Stomach (tissue), 9 donors: Measurements from ENCODE around the gene WASF3. TPM values are rescaled to one million over a fixed set of nuclear protein-coding genes. Genes with fewer than 3 reads are reported as not detected.

Experiments
- DNase-seq, 2 donors: peaks; one replicate each; pipeline versions ENCODE4 v3.0.0 to v3.0.0-alpha.2; 2013 to 2019
- H3K27ac ChIP-seq, 5 donors: fragments of 200-600 bp in 4 of 5; sonication (generic) in 4 of 5; one replicate each; pipeline ENCODE4 v1.5.1; 2013 to 2019; ENCODE audit warnings: mild to moderate bottlenecking in 1 of 5, moderate library complexity in 1 of 5
- H3K27me3 ChIP-seq, 3 donors: fragments of 200-600 bp; sonication (generic); one replicate each; pipeline ENCODE4 v1.5.1; 2017 to 2019; ENCODE audit warnings: mixed run types in 1 of 3
- H3K36me3 ChIP-seq, 4 donors: fragments of 200-600 bp; sonication (generic); 1 replicate in 3 of 4; 2 replicates in 1 of 4; pipeline ENCODE4 v1.5.1; 2016 to 2019
- H3K4me1 ChIP-seq, 4 donors: fragments of 200-600 bp; sonication (generic); one replicate each; pipeline ENCODE4 v1.5.1; 2016 to 2019
- H3K4me3 ChIP-seq, 4 donors: fragments of 200-600 bp; sonication (generic) in 3 of 4; one replicate each; pipeline ENCODE4 v1.5.1; 2016 to 2019; ENCODE audit warnings: mild to moderate bottlenecking in 1 of 4
- H3K9me3 ChIP-seq, 4 donors: fragments of 200-600 bp; sonication (generic); one replicate each; pipeline ENCODE4 v1.5.1; 2016 to 2019
- EP300 ChIP-seq: sonication (generic); formaldehyde crosslinking; IDR thresholded peaks from one replicate; pipeline ENCODE4 v1.6.1; 2017; ENCODE audit warnings: antibody characterized with exemption
- POLR2A ChIP-seq, 4 donors: fragments of 450-650 bp; IDR thresholded peaks; one replicate each; pipeline ENCODE4 v1.6.1; 2016; ENCODE audit warnings: antibody characterized with exemption in 4 of 4, control low read depth in 2 of 4, mild to moderate bottlenecking in 1 of 4, moderate library complexity in 1 of 4
- POLR2AphosphoS5 ChIP-seq, 3 donors: sonication (generic); formaldehyde crosslinking; IDR thresholded peaks; one replicate each; pipeline ENCODE4 v1.6.1; 2016; ENCODE audit warnings: antibody characterized with exemption in 3 of 3
- WGBS, 5 donors: extraction: QIAGEN DNeasy Blood & Tissue Kit in 3 of 5; methylation state at CpG; one replicate each; pipeline versions ENCODE4 v1.1.5 to v1.1.7; 2013 to 2018; 5-methylcytosine and 5-hydroxymethylcytosine counted together
- intact Hi-C: fragments of 100-400 bp; cut with DNase I; formaldehyde crosslinking; loops from one replicate; pipeline ENCODE4 v1.15.1; 2023; ENCODE audit warnings: low total_unique reads
- polyA plus RNA-seq, 3 donors: library from polyadenylated mRNA; stranded (reverse); fragments of 200-250 nt; gene quantifications; one replicate each; pipeline ENCODE4 v1.2.3, GENCODE V29; 2013
- total RNA-seq, 5 donors: library from RNA; depleted of rRNA; stranded (reverse); fragments of >200 nt; gene quantifications; one replicate each; pipeline versions ENCODE4 v1.1.0 to v1.2.3, GENCODE V29; 2014 to 2016
- TF ChIP-seq, protein P1 (sequence below), 7 experiments: fragments of 450-650 bp in 4 of 7; fragments of 200-600 bp in 3 of 7; sonication (generic) in 3 of 7; IDR thresholded peaks; one replicate each; pipeline ENCODE4 v1.5.1; 2016 to 2019; ENCODE audit warnings: antibody characterized with exemption in 7 of 7, control low read depth in 2 of 7, mild to moderate bottlenecking in 1 of 7
- donor health status: healthy with polysubstance abuse.
- donor health status: Bipolar disorder and iron deficiency.
- donor health status: healthy.

The WASF3 gene
- total and polyA plus RNA-seq, 8 donors, result 0.87 to 12.8 (median 10.2) TPM

DNA sequence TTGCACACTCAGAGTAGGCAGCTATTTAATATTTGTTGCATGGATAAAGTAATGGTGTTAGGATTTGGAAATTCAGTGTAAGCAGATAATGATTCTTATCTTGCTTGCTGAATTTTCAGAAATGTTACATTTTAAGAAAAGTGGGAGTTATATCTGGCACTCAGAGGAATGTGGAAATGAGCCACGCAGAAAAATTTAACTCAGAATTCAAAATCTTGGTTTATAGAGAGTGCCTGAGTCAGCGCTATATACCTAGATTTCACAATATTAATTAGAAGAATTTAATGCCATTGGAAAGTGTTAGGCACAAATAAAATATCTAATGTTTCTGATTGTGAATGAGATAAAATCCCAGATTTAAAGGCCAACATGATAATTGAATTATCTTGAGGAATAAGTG is 106.8 kb downstream of the WASF3 start:
- 90 to 100% (median 94%) methylated on average over 2 of the region's 2 CpGs for WGBS, 5 donors
- Histone ChIP-seq H3K4me1 (no peaks in the 10 kb centered on the region), H3K4me3 (no peak overlapping the region), H3K27me3 (no peaks in the 10 kb centered on the region), H3K36me3 (peaks cover 0 to 10% (median 2%) of the 10 kb centered on the region in 4 donors), H3K9me3 (no peaks in the 10 kb centered on the region), H3K27ac (no peak overlapping the region)
- TF ChIP-seq EP300 (no peak), POLR2AphosphoS5 (IDR thresholded peaks at IDR 0.05) (no peak), POLR2A (IDR thresholded peaks at IDR 0.05) (no peak)
- TF ChIP-seq, protein P1, sequence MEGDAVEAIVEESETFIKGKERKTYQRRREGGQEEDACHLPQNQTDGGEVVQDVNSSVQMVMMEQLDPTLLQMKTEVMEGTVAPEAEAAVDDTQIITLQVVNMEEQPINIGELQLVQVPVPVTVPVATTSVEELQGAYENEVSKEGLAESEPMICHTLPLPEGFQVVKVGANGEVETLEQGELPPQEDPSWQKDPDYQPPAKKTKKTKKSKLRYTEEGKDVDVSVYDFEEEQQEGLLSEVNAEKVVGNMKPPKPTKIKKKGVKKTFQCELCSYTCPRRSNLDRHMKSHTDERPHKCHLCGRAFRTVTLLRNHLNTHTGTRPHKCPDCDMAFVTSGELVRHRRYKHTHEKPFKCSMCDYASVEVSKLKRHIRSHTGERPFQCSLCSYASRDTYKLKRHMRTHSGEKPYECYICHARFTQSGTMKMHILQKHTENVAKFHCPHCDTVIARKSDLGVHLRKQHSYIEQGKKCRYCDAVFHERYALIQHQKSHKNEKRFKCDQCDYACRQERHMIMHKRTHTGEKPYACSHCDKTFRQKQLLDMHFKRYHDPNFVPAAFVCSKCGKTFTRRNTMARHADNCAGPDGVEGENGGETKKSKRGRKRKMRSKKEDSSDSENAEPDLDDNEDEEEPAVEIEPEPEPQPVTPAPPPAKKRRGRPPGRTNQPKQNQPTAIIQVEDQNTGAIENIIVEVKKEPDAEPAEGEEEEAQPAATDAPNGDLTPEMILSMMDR (IDR thresholded peaks at IDR 0.05), result no peak
- DNase-seq, result no peak
- intact Hi-C loops, result no loop called here

GRCh38 chr13:26664876-26665275 is 107.4 kb downstream of the WASF3 start:
- peak in 1 of 2 donors; percentile 18 for DNase-seq
- TF ChIP-seq, protein P1 (IDR thresholded peaks at IDR 0.05), result no peak
- TF ChIP-seq EP300 (no peak), POLR2AphosphoS5 (IDR thresholded peaks at IDR 0.05) (no peak), POLR2A (IDR thresholded peaks at IDR 0.05) (no peak)
- H3K4me3 ChIP-seq, result no peak overlapping the region
- no peak overlapping the region for H3K27ac ChIP-seq
- intact Hi-C loops, result no loop called here
- H3K36me3 ChIP-seq, result peaks cover 0 to 10% (median 2%) of the 10 kb centered on the region in 4 donors
- no peaks in the 10 kb centered on the region for H3K9me3 ChIP-seq
- H3K4me1 ChIP-seq, result no peaks in the 10 kb centered on the region
- H3K27me3 ChIP-seq, result no peaks in the 10 kb centered on the region
- 73 to 84% (median 83%) methylated on average over 3 of the region's 3 CpGs for WGBS, 5 donors

- H3K36me3 ChIP-seq, result peaks cover 0 to 18% (median 2%) of the 10 kb centered on the region in 4 donors
Measured at GRCh38 chr13:26668357-26669146, 111.1 kb downstream of the WASF3 start.

GRCh38 chr13:26673890-26674289 is 116.4 kb downstream of the WASF3 start:
- no peak for TF ChIP-seq POLR2AphosphoS5 (IDR thresholded peaks at IDR 0.05)
- no peak for TF ChIP-seq EP300
- TF ChIP-seq POLR2A (IDR thresholded peaks at IDR 0.05), result no peak
- TF ChIP-seq, protein P1 (IDR thresholded peaks at IDR 0.05), result no peak
- H3K36me3 ChIP-seq, result peaks cover 0 to 22% (median 4%) of the 10 kb centered on the region in 4 donors
- intact Hi-C loops, result no loop called here
- H3K27ac ChIP-seq, result no peak overlapping the region
- H3K4me3 ChIP-seq, result no peak overlapping the region
- WGBS, 5 donors, result 88 to 97% (median 94%) methylated on average over 5 of the region's 5 CpGs
- H3K4me1 ChIP-seq, result no peaks in the 10 kb centered on the region
- no peaks in the 10 kb centered on the region for H3K27me3 ChIP-seq
- DNase-seq, result no peak
- no peaks in the 10 kb centered on the region for H3K9me3 ChIP-seq

More at GRCh38 chr13:26668357-26669146, 111.1 kb downstream of the WASF3 start:
- no peaks in the 10 kb centered on the region for H3K27me3 ChIP-seq
- no peak overlapping the region for H3K27ac ChIP-seq
- no peaks in the 10 kb centered on the region for H3K4me1 ChIP-seq
- no peak for TF ChIP-seq POLR2A (IDR thresholded peaks at IDR 0.05)
- TF ChIP-seq, protein P1 (IDR thresholded peaks at IDR 0.05), result no peak
- TF ChIP-seq POLR2AphosphoS5 (IDR thresholded peaks at IDR 0.05), result no peak
- TF ChIP-seq EP300, result no peak
- DNase-seq, result peak in 1 of 2 donors; percentile 30
- H3K9me3 ChIP-seq, result no peaks in the 10 kb centered on the region
- H3K4me3 ChIP-seq, result no peak overlapping the region
- intact Hi-C loops, result no loop called here
- 84 to 89% (median 88%) methylated on average over 5 of the region's 5 CpGs for WGBS, 5 donors
